Activated naive CD8-positive, alpha-beta T cell treated with anti-CD3 and anti-CD28 coated beads, Interleukin-2, amount 10 ng/mL, durations not matched to agents 7 days and 5 days (primary cell): ENCODE measurements around the gene BSX. TPM values are rescaled to one million over a fixed set of nuclear protein-coding genes. Genes with fewer than 3 reads are reported as not detected.
A peak's percentile ranks its signal among the peaks of the same experiment; 100 is the strongest.

Experiments
- ATAC-seq: fragments of 150-1000 bp; cut with Tn5 transposase; one replicate; pipeline ENCODE4 v1.10.0; 2021; ENCODE audit warnings: low read depth, moderate library complexity
- POLR2A ChIA-PET: fragments of 350-600 bp; sonication (Branson Sonifier 250); formaldehyde crosslinking; loops from one replicate; lab custom pipeline; 2021; ENCODE audit warnings: antibody characterized with exemption; lab: Charles Lee
- DNase-seq: peaks from one replicate; pipeline ENCODE4 v3.0.0; 2021
- H3K27ac Mint-ChIP-seq: one replicate; pipeline ENCODE4 v1.8.0; 2022; ENCODE audit warnings: mild to moderate bottlenecking, mixed read lengths
- H3K27me3 Mint-ChIP-seq: one replicate; pipeline ENCODE4 v1.8.0; 2022; ENCODE audit warnings: mild to moderate bottlenecking, moderate library complexity, mixed read lengths
- H3K36me3 Mint-ChIP-seq: one replicate; pipeline ENCODE4 v1.8.0; 2021; ENCODE audit warnings: mild to moderate bottlenecking, mixed read lengths
- H3K4me1 Mint-ChIP-seq: one replicate; pipeline ENCODE4 v1.8.0; 2021; ENCODE audit warnings: mixed read lengths
- H3K4me3 Mint-ChIP-seq: one replicate; pipeline ENCODE4 v1.8.0; 2022; ENCODE audit warnings: mild to moderate bottlenecking, moderate library complexity, mixed read lengths
- H3K9me3 Mint-ChIP-seq: one replicate; pipeline ENCODE4 v1.8.0; 2021; ENCODE audit warnings: mixed read lengths
- total RNA-seq, 2 experiments: library from RNA; stranded (reverse); gene quantifications; one replicate each; pipeline ENCODE4 v1.2.3, GENCODE V29; 2021

The BSX gene
- total RNA-seq, 2 experiments from 2014 or later, result not detected

GRCh38 chr11:122979815-122980595 lies 1.6 kb downstream of the BSX start:
- ATAC-seq (no peak), DNase-seq (no peak)
- Mint-ChIP-seq H3K9me3 (peaks cover 3% of the 10 kb centered on the region), H3K27me3 (peaks cover 95% of the 10 kb centered on the region), H3K4me3 (no peak overlapping the region), H3K4me1 (peaks cover 27% of the 10 kb centered on the region), H3K36me3 (peaks cover 3% of the 10 kb centered on the region), H3K27ac (peak overlapping the region; percentile 7)
- POLR2A ChIA-PET, result no interaction called here

- H3K36me3 Mint-ChIP-seq, result peaks cover 3% of the 10 kb centered on the region
- ATAC-seq (no peak), DNase-seq (no peak)
- peak overlapping the region; percentile 7 for H3K27ac Mint-ChIP-seq
- no peak overlapping the region for H3K4me3 Mint-ChIP-seq
- peaks cover 96% of the 10 kb centered on the region for H3K27me3 Mint-ChIP-seq
- H3K9me3 Mint-ChIP-seq, result peaks cover 3% of the 10 kb centered on the region
- POLR2A ChIA-PET, result no interaction called here
- peaks cover 27% of the 10 kb centered on the region for H3K4me1 Mint-ChIP-seq
These were observed 2.4 kb downstream of the BSX start for GRCh38 chr11:122979103-122979814.

GRCh38 chr11:122978299-122978620 lies 3.4 kb downstream of the BSX start:
- DNase-seq, result no peak
- H3K27me3 Mint-ChIP-seq, result peaks cover 97% of the 10 kb centered on the region
- ATAC-seq, result no peak
- H3K4me1 Mint-ChIP-seq, result peaks cover 23% of the 10 kb centered on the region
- H3K36me3 Mint-ChIP-seq, result peaks cover 3% of the 10 kb centered on the region
- POLR2A ChIA-PET, result no interaction called here
- H3K4me3 Mint-ChIP-seq, result no peak overlapping the region
- peak overlapping the region; percentile 66 for H3K27ac Mint-ChIP-seq
- H3K9me3 Mint-ChIP-seq, result peaks cover 3% of the 10 kb centered on the region

GRCh38 chr11:122977470-122978298 lies 4.0 kb downstream of the BSX start:
- Mint-ChIP-seq H3K4me1 (peaks cover 23% of the 10 kb centered on the region), H3K9me3 (peaks cover 3% of the 10 kb centered on the region), H3K27ac (no peak overlapping the region), H3K36me3 (peaks cover 3% of the 10 kb centered on the region), H3K4me3 (no peak overlapping the region), H3K27me3 (peaks cover 96% of the 10 kb centered on the region)
- DNase-seq (peak; percentile 36), ATAC-seq (no peak)
- POLR2A ChIA-PET, result no interaction called here

GRCh38 chr11:122976734-122977469 lies 4.7 kb downstream of the BSX start:
- Mint-ChIP-seq H3K27me3 (peaks cover 93% of the 10 kb centered on the region), H3K27ac (no peak overlapping the region), H3K36me3 (peaks cover 3% of the 10 kb centered on the region), H3K9me3 (peaks cover 3% of the 10 kb centered on the region), H3K4me1 (peaks cover 22% of the 10 kb centered on the region), H3K4me3 (peak overlapping the region; percentile 54)
- POLR2A ChIA-PET, result no interaction called here
- DNase-seq, result no peak
- no peak for ATAC-seq

- no peak for ATAC-seq
- Mint-ChIP-seq H3K27ac (no peak overlapping the region), H3K4me1 (peaks cover 20% of the 10 kb centered on the region), H3K27me3 (peaks cover 89% of the 10 kb centered on the region), H3K9me3 (peaks cover 4% of the 10 kb centered on the region), H3K4me3 (peak overlapping the region; percentile 54), H3K36me3 (peaks cover 3% of the 10 kb centered on the region)
- POLR2A ChIA-PET, result no interaction called here
- no peak for DNase-seq
These were observed 5.4 kb downstream of the BSX start for GRCh38 chr11:122976061-122976733.

GRCh38 chr11:122963961-122964360 lies 17.7 kb downstream of the BSX start:
- H3K4me1 Mint-ChIP-seq, result no peaks in the 10 kb centered on the region
- H3K27ac Mint-ChIP-seq, result no peak overlapping the region

GRCh38 chr11:122954455-122954854 lies 27.2 kb downstream of the BSX start:
- Mint-ChIP-seq H3K9me3 (no peaks in the 10 kb centered on the region), H3K27me3 (no peaks in the 10 kb centered on the region), H3K4me1 (no peaks in the 10 kb centered on the region), H3K36me3 (no peaks in the 10 kb centered on the region), H3K27ac (no peak overlapping the region), H3K4me3 (no peak overlapping the region)
- POLR2A ChIA-PET, result no interaction called here
- DNase-seq (no peak), ATAC-seq (no peak)

More at GRCh38 chr11:122963961-122964360, 17.7 kb downstream of the BSX start:
- H3K27me3 Mint-ChIP-seq, result peaks cover 41% of the 10 kb centered on the region
- H3K36me3 Mint-ChIP-seq, result no peaks in the 10 kb centered on the region
- DNase-seq (no peak), ATAC-seq (no peak)
- POLR2A ChIA-PET, result no interaction called here
- no peak overlapping the region for H3K4me3 Mint-ChIP-seq
- peaks cover 2% of the 10 kb centered on the region for H3K9me3 Mint-ChIP-seq

- peaks cover 4% of the 10 kb centered on the region for H3K4me1 Mint-ChIP-seq
- no peaks in the 10 kb centered on the region for H3K36me3 Mint-ChIP-seq
- no peak overlapping the region for H3K4me3 Mint-ChIP-seq
- no peak overlapping the region for H3K27ac Mint-ChIP-seq
- H3K27me3 Mint-ChIP-seq, result no peaks in the 10 kb centered on the region
- H3K9me3 Mint-ChIP-seq, result no peaks in the 10 kb centered on the region
- POLR2A ChIA-PET, result no interaction called here
- ATAC-seq (no peak), DNase-seq (no peak)
These were observed 30.4 kb downstream of the BSX start for GRCh38 chr11:122951211-122951610.

- H3K9me3 Mint-ChIP-seq, result no peaks in the 10 kb centered on the region
- H3K36me3 Mint-ChIP-seq, result peaks cover 4% of the 10 kb centered on the region
- ATAC-seq, result no peak
- POLR2A ChIA-PET, result no interaction called here
- DNase-seq, result no peak
- H3K4me1 Mint-ChIP-seq, result no peaks in the 10 kb centered on the region
- H3K27ac Mint-ChIP-seq, result no peak overlapping the region
- H3K27me3 Mint-ChIP-seq, result peaks cover 2% of the 10 kb centered on the region
- no peak overlapping the region for H3K4me3 Mint-ChIP-seq
These were observed 43.1 kb downstream of the BSX start for GRCh38 chr11:122938557-122938956.

- ATAC-seq (no peak), DNase-seq (no peak)
- peaks cover 2% of the 10 kb centered on the region for H3K27me3 Mint-ChIP-seq
- H3K9me3 Mint-ChIP-seq, result no peaks in the 10 kb centered on the region
- H3K4me3 Mint-ChIP-seq, result no peak overlapping the region
- POLR2A ChIA-PET, result no interaction called here
- no peaks in the 10 kb centered on the region for H3K4me1 Mint-ChIP-seq
- no peak overlapping the region for H3K27ac Mint-ChIP-seq
- peaks cover 4% of the 10 kb centered on the region for H3K36me3 Mint-ChIP-seq
These were observed 43.7 kb downstream of the BSX start for GRCh38 chr11:122937983-122938382.

- no peaks in the 10 kb centered on the region for H3K27me3 Mint-ChIP-seq
- POLR2A ChIA-PET, result no interaction called here
- peaks cover 3% of the 10 kb centered on the region for H3K36me3 Mint-ChIP-seq
- no peaks in the 10 kb centered on the region for H3K9me3 Mint-ChIP-seq
- ATAC-seq, result no peak
- no peak overlapping the region for H3K27ac Mint-ChIP-seq
- DNase-seq, result no peak
- H3K4me3 Mint-ChIP-seq, result no peak overlapping the region
- H3K4me1 Mint-ChIP-seq, result no peaks in the 10 kb centered on the region
These were observed 48.2 kb downstream of the BSX start for GRCh38 chr11:122933416-122933815.
